Glutamatergic neuron (in vitro differentiated cells): Measurements from ENCODE around the gene PRMT7. TPM values are rescaled to one million over a fixed set of nuclear protein-coding genes. Genes with fewer than 3 reads are reported as not detected.

ENCODE experiments used
- DNase-seq: peaks from one replicate; pipeline ENCODE4 v3.0.0; 2022
- H3K27ac Mint-ChIP-seq: one replicate; pipeline ENCODE4 v1.8.0; 2020; ENCODE audit warnings: mild to moderate bottlenecking, mixed read lengths, inconsistent platforms; ENCODE audit not compliant: unreplicated experiment
- H3K27me3 Mint-ChIP-seq: one replicate; pipeline ENCODE4 v1.8.0; 2020; ENCODE audit warnings: mild to moderate bottlenecking, moderate library complexity, mixed read lengths, inconsistent platforms; ENCODE audit not compliant: unreplicated experiment
- H3K36me3 Mint-ChIP-seq: one replicate; pipeline ENCODE4 v1.8.0; 2020; ENCODE audit warnings: mild to moderate bottlenecking, mixed read lengths, inconsistent platforms; ENCODE audit not compliant: unreplicated experiment
- H3K4me1 Mint-ChIP-seq: one replicate; pipeline ENCODE4 v1.8.0; 2020; ENCODE audit warnings: mild to moderate bottlenecking, low read depth, mixed read lengths, inconsistent platforms; ENCODE audit not compliant: unreplicated experiment
- H3K4me3 Mint-ChIP-seq: one replicate; pipeline ENCODE4 v1.8.0; 2020; ENCODE audit warnings: mild to moderate bottlenecking, mixed read lengths, inconsistent platforms; ENCODE audit not compliant: unreplicated experiment
- H3K9me3 Mint-ChIP-seq: one replicate; pipeline ENCODE4 v1.8.0; 2020; ENCODE audit warnings: mild to moderate bottlenecking, moderate library complexity, mixed read lengths, inconsistent platforms; ENCODE audit not compliant: unreplicated experiment
- total RNA-seq: library from RNA; stranded (reverse); fragmentation: NEBNext Ultra II Directional; extraction: Animal tissue kit (Norgen Biotek cat#: 25700); gene quantifications from one replicate; pipeline ENCODE4 v1.2.1, GENCODE V29; 2021; ENCODE audit not compliant: unreplicated experiment
- TF ChIP-seq, protein P1 (sequence below): fragments of 200-600 bp; sonication (generic); IDR thresholded peaks from one replicate; pipeline ENCODE4 v1.5.0; 2021; ENCODE audit not compliant: partially characterized antibody, unreplicated experiment

PRMT7 gene
- total RNA-seq, 1 donor from 2014 or later = 62.7 TPM

DNA sequence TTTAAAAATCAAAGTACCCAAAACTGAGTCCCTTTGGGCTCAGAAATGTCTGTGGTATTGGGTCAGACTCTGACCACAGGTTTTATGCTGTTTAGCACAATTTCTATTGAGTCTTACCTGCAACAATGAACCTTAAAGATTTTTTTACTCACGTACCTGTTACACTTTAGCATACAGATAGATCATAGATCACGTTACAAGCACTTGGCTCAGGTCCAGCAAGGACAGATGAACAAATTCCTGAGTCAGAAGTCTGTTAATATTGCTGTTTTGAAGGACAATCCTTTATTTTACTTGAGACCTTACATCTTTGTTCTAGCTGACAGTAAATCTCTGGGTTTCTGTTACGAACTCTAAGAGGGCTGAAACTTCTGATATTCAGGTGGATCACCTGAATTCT lies 12.9 kb upstream of the PRMT7 start:
- Mint-ChIP-seq H3K27me3 (peaks cover 9% of the 10 kb centered on the region), H3K36me3 (peaks cover 6% of the 10 kb centered on the region), H3K4me1 (no peaks in the 10 kb centered on the region), H3K4me3 (no peak overlapping the region), H3K9me3 (peaks cover 4% of the 10 kb centered on the region), H3K27ac (no peak overlapping the region)
- TF ChIP-seq, protein P1, sequence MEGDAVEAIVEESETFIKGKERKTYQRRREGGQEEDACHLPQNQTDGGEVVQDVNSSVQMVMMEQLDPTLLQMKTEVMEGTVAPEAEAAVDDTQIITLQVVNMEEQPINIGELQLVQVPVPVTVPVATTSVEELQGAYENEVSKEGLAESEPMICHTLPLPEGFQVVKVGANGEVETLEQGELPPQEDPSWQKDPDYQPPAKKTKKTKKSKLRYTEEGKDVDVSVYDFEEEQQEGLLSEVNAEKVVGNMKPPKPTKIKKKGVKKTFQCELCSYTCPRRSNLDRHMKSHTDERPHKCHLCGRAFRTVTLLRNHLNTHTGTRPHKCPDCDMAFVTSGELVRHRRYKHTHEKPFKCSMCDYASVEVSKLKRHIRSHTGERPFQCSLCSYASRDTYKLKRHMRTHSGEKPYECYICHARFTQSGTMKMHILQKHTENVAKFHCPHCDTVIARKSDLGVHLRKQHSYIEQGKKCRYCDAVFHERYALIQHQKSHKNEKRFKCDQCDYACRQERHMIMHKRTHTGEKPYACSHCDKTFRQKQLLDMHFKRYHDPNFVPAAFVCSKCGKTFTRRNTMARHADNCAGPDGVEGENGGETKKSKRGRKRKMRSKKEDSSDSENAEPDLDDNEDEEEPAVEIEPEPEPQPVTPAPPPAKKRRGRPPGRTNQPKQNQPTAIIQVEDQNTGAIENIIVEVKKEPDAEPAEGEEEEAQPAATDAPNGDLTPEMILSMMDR = no peak
- DNase-seq = no peak

DNA sequence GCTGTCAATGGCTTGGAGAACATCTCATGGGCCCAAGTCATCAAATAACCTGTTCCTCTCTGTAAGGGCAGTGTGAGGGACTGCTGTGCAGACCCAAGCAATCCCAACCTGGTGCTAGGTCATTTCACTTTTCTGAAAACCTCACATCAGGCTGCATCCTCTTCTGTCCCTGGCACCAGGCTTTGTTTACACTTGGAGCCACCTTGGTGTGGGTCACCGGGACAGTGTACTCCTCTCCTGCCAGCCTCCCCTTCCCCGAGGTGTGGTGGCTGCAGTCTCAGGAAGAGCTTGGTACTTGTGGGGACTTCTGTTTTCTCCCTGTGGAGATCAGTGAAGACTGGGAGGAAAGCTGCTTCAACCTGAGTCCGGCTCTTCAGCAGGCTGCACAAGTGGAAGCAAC lies 12.5 kb upstream of the PRMT7 start:
- Mint-ChIP-seq H3K27ac (no peak overlapping the region), H3K36me3 (peaks cover 6% of the 10 kb centered on the region), H3K27me3 (peaks cover 10% of the 10 kb centered on the region), H3K4me1 (no peaks in the 10 kb centered on the region), H3K9me3 (peaks cover 4% of the 10 kb centered on the region), H3K4me3 (no peak overlapping the region)
- DNase-seq = no peak
- TF ChIP-seq, protein P1 = no peak

DNA sequence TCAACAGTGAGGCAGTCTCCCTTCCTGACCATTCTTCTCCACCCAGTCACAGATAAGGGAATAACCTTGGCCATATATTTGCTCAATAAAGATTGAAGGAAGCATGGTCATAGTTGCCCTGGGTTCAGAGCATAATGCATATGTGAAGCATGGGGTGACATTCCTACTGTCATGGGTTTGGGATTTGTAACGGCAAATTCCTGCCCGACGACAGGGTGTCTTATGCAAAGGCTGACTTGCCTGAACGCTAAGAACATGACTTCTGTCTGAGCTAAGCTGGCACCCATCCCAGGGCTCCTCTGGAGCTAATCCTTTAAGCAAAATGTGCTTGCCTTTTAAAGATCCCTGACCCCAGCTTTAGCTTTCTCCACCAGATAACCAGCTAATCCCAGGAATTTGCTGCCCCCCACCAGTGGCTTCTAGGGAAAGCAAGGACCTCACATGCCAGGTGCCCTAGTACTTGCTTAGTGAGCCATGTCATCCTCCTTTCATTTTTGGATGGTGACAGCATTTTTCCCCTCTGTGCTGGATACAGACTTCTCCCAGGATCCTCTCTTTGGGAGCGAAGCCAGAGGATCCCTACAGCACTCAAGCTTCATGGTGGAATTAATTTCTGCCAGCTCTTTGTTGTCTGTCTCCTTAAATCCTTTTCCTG lies 11.8 kb upstream of the PRMT7 start:
- H3K4me3 Mint-ChIP-seq = no peak overlapping the region
- H3K9me3 Mint-ChIP-seq = peaks cover 4% of the 10 kb centered on the region
- TF ChIP-seq, protein P1 = no peak
- H3K27me3 Mint-ChIP-seq = peaks cover 10% of the 10 kb centered on the region
- no peaks in the 10 kb centered on the region for H3K4me1 Mint-ChIP-seq
- no peak for DNase-seq
- no peak overlapping the region for H3K27ac Mint-ChIP-seq
- peaks cover 6% of the 10 kb centered on the region for H3K36me3 Mint-ChIP-seq

DNA sequence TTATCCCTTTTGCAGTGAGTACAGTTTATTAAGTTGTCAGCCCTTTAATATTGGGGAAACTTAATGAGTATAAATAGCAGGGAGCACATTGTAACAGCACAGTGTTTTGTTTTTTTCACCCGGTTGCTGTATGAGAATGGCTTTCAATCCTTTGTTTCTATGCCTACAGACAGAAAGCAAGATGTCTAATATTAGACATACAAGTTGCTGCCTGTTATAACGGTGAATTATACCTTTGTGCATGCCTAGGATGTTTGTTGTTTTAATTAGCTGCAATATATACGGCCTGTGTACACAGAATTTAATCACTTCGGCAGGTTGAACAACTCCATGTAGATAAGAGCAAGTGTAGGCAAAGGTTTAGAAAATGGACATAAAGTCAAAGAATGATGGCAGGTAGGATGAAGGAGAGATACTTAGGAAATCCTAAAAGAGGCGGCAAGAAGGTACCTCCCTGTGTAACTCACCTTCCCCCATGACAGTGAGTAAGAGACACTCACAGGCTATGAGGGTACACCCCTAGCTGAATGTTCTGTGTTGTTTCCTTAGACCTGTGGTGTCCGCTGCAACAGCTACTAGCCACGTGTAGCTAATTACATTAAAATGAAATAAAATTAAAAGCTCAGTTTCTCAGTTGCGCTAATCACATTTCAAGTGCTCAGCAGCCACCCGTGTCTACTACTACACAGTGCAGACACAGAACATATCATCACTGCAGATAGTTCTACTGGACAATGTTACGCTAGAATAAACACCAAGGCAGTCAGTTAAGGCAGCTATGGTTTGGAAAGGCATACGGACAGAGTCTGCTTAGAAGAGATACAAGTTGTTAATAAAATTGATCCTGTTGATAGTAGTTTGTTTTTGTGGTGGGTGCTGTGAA lies 11.0 kb upstream of the PRMT7 start:
- H3K36me3 Mint-ChIP-seq = peaks cover 6% of the 10 kb centered on the region
- no peak overlapping the region for H3K27ac Mint-ChIP-seq

More for the DNA sequence above, 11.0 kb upstream of the PRMT7 start:
- TF ChIP-seq, protein P1 = no peak
- H3K9me3 Mint-ChIP-seq = peaks cover 4% of the 10 kb centered on the region
- H3K4me3 Mint-ChIP-seq = no peak overlapping the region
- no peak for DNase-seq
- H3K27me3 Mint-ChIP-seq = peaks cover 7% of the 10 kb centered on the region
- H3K4me1 Mint-ChIP-seq = no peaks in the 10 kb centered on the region
